Measurements from ENCODE around the gene DMBT1.
"Not testable (repeated sequence)": the region's sequence is repeated elsewhere in the genome, so short reads cannot be mapped to it uniquely, and the experiment has no call there.

Gene DMBT1

DNA sequence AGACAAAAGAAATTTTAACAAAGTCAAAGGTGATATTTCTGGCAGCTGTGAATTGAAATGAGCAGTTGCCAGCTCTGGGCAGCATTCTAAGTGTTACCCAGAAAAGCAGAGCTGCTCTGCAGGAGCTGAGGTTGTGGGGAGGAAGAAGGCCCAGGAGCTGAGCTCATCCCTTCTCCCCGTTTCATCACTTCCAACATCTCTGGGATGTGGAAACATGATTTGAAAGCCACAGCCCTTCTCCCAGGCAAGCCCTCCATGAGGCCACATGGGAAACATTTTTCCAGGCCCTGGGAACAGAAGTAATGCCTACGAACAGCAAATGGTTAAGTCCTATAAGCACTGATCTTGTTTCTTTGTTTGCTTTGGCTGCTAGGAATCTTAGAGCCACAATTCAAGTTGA lies 10.9 kb upstream of the DMBT1 start:
- no peak for DNase-seq

DNA sequence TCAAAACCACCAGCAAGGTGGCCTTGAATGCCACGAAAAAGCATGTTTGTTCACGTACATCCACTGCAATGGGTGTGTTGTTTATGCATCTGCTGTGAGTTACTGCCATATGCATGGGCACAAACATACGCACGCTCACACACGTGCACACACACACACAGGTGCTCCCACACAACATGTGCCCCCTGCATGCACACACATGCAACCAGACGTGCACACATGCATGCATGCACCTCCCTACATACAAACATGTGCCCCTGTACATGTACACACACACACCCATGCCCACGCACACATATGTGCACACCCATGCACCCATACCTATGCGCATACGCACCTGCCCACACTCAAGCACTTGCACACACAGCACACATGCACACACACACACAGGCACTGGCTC lies 10.1 kb upstream of the DMBT1 start:
- no peak for DNase-seq

DNA sequence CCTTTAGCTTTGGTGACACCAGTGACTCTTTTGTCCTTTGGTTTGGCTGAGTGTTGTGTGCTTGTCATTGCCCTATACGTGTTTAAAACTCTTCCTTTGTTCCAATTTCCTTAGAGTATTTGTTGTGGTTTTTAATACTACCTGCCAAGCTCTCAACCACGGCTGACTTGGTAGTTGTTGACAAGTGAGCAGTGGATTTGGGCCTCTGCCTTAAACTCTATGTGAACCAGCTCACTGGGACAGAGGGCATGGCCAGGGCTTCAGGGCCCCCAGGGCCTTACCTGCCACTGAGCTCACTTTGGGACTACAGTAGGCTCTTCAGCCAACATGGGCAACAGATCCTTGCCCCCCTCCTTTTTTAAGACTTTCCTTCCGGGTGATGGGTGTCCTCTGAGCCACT lies 9.6 kb upstream of the DMBT1 start:
- DNase-seq, result no peak

DNA sequence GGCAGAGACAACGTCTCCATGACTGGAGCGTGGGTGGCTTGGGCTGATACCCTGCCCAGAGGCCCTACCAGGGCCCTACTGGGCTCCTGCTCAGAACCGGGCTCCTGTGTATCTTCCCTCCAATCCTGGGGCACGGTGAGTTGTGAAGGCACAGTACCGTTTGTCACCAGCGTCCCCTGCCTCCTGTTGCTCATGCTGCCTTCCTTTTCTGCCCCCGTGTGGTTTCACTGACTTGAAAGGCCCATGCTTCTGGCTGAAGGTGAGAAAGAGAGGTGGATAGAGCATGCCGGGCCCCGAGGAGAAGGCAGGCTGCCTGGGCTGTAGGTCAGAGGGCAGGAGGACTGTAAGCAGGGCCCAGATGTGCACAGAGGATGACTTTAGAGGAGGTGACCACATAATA lies 9.1 kb upstream of the DMBT1 start:
- peak; percentile 62 for DNase-seq

DNA sequence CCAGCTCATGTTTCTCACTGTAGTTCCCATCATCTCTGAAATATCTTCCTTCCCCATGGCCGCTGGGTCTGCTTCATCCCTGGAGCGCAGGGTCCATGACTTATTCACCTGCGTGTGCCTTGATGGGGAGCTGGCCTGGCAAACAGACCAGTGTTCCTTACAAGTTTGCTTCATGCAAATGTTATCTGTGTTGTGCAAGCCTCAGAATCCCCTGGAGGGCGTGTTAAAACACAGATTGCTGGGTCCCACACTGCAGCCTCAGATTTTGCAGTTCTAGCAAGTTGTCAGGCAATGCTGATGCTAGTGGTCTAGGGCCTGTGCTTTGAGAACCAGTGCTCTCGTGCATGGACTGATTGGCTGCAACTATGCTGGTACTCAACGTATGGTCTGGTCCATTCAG lies 7.2 kb upstream of the DMBT1 start:
- DNase-seq, result no peak

DNA sequence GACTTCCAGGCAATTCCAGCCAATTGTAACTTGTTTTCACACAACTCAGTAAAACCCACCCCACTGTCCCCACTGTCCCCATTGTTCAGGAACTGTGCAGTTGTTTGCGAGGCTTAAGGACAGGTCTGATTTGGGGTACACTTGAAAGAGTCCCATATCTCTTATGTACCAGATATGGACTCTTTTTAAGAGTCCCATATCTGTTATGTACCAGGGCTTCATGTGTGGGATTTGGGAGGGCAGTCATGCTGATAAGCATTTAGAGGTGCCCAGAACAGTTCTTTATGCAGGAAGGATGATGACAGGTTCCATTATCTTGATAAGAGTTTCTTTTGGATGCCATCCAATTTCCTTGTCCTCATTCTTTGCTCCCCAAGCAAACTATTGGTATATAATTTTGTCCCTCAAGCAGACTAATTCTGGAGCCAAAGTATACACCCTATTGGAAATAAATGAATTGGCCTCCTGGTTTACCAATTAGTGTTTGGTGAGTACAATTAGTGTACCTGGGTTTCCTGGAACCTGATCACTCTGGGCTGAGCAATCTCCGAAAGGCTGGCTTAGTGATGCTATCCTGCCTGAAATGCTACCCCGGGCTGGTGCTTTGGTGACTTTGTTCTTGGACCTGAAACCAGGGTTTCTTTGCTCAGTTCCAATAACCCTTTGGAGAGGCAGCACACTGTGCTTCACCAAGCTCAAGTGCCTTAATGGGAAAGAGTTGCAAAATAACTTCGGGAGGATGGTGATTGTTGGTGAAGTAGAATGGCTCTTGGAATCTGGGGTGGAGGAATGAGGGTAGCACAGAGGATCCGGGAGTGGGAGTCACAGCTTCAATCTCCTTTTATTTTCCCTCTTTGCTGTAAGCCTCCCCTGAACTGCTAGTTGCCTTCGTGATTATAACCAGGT lies 6.2 kb upstream of the DMBT1 start:
- DNase-seq, result no peak

DNA sequence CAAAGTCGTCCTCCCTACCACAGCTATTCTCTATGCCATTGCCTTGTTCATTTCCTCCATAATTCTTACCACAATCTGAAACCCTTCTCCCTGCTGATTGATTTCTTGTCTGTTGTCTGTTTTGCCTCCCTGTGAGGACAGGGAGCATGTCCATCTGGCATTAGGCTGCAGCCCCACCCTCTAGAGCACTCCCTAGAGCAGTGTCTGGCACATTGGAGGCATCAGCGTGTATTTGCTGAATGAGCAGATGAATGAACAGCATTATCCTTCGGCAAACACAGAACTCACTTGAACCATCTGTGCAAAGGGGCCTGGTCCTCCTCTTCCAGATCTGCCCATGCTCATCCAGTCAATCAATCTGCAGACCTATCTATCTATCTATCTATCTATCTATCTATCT lies 5.1 kb upstream of the DMBT1 start:
- no peak for DNase-seq

DNA sequence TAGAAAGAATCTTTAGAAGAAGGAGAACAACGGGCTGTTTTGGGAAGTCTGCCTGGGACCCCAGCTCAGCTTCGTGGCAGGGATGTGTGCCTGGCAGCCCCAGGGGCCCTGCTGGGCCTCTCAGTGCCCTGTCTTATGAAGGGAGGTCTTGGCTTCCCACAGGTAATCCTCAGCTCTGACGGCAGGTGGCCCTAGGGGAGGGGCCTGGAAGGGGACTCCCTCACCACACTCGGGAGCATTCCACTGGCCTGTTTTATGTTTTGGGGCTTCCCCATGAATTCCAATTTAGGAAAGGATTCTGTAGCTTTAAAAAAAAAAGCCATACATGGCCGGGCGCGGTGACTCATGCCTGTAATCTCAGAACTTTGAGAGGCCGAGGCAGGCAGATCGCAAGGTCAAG lies 3.0 kb upstream of the DMBT1 start:
- no peak for DNase-seq

DNA sequence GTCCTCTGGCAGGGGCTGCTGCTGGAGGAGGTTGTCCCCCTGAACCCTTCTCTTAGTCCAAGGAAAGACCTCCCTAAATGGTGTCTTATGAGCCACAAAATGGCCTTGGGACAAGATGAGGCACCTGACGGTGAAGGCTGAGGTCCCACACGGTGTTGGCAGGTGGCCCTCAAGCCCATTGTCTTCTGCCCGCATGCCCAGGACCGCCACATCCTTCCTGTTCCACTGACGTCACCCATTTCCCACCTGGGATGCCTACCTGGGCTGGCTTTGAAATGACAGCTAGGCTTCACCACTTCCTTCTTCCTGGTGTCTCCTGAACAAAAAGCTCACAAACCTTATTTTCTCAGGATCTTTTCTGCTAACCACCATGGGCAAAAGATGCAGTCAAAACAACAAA lies 2.1 kb upstream of the DMBT1 start:
- DNase-seq, result no peak

DNA sequence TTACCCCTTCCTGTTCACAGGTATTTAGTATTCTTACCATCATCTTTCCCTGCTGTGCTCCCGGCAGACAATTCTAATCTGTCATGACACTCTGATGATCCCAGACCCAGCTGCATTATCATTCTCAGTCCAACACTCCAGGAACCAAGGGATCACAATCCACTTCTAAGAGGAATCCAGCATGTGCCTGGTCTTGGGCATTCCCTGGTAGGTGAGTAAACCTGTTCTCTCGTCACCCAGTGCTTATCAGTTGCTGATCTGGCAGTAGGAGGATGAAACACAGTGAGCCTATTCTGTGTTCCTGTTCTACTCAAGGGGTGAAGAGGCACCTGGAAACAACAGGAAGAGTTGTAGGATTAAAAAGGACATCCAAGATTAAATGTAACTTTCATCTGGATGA lies 1.3 kb upstream of the DMBT1 start:
- no peak for DNase-seq

DNA sequence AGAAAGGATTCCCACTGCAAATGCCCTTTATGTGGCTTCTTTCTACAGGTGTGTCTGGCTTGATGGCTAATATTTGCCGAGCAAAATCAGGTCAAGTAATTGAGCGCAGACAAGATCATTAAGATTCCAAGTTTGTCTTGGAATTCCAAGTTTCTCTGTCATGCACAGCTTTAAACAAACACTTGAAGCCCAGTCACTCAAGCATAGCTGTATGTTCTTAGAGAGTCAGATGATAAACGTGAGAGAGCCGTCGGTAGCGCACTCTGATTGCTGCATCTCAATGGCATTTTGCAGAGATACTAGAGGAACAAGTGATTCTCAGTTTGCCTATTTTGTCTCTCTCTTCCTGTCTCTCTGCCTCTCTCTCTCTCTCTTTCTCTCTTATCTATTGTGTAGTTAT lies 658 bp downstream of the DMBT1 start:
- no peak for DNase-seq

DNA sequence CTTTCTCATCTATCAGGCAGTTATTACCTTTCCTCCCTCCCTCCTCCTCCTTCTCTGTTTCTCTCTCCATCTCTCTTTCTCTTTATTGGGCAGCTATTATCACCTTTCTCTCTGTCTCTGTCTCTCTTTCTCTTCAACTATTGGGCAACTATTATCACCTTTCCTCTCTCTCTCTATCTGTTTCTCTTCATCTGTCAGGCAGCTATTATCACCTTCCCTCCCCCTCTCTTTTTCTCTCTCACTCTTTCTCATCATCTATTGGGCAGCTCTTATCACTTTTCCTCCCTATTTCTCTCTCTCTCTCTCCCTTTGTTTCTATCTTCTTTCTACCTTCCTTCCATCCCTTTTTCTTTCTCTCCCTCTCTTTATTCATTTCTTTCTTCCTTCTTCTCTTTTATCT lies 1.2 kb downstream of the DMBT1 start:
- no peak for DNase-seq

DNA sequence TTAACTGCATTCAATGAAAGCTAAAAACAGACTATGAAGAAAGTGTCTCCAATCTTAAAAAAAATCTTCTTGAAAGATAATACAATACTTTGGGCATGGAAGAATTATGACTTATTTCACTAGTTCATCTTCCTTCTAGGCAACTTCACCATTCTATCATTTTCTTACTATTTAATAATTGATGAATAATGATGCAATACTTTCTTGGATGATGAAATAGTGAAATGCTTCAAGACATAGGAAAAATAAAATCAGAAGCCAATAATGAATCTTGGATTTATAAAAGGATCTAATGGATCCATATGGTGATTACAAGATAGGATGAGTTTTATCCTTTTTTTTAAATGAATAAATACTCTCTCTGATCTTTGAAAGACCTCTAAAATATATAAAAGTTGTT lies 4.4 kb downstream of the DMBT1 start:
- DNase-seq, result no peak

DNA sequence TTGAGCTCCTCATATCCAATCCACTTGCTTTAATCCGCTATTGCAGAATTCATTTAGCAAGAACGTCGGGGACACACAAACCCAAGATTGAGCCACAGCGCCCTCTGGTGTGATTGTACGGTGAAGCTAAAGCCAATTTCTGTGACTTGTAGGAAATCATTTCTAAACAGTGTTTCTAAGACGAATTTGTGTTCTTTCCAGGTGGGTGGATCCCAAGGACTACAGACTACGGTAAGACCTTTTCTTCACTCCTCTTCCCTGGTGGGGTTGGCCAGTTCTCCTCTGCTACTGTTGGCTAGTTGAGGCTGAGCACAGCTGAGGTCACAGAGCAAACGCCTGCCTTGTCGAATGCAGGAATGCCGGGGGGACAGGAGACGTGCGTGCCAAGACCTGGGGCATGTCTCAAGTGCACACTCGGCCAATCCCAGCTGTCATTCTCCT lies 5.2 kb downstream of the DMBT1 start:
- DNase-seq, result peak; percentile 69

DNA sequence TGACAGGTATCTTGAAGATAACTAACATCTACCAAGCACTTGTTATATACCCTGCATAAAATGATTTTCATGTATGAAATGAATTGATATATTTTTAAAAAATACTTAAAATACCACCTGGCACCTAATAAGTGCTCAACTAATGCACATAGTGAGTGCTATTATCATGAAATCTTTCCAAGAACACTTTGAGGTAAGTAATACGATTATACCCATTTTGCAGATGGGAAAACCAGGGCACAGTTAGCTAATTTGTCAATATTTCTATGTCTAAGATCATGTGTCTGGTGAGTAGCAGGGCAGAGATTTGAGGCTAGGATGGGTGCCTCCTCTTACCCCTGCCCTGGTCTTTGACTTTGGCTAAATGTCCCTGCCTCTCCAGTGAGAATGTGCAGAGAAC lies 6.1 kb downstream of the DMBT1 start:
- DNase-seq, result no peak

DNA sequence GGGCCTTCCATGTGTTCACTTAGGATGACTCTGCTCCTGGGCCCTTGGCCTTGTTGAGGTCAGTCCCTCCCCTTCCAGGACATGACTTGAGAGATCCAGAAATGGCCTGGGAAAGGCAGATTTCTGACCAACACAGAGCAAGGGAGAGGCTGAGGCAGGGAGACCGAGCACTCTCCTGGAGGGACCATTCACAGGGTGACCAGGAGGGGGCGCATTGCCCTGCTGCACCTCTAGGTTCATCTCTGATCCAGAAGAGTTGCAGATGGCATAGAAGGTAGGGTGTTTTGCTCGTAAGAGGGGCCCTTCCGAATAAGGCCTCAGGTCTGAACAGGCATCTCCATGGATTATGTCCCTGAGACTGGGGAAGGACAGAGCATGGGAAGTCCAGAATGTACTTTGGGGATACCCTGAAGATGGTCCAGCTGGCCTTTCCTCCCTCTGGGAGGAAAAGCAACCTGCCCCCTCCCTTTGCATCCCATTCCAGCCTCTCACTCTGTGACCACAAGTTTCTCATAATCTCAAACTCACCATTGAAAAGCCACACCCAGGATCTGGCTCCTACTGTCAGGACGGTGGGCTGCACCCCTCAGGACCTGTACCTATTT lies 6.6 kb downstream of the DMBT1 start:
- no peak for DNase-seq

DNA sequence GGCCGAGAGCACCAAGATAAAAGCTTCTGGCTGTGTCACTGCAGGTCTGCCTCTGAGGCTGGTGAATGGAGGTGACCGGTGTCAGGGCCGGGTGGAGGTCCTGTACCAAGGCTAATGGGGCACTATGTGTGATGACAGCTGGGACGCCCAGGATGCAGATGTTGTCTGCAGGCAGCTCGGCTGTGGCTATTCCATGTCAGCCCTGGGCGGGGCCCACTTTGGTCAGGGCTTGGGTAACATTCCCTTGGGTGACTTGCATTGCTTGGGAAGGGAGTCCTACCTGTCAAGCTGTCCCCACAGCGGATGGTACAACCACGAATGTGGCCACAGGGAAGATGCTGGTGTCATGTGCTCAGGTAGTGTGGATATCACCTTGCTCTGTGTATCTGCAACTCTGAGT lies 8.0 kb downstream of the DMBT1 start:
- no peak for DNase-seq

DNA sequence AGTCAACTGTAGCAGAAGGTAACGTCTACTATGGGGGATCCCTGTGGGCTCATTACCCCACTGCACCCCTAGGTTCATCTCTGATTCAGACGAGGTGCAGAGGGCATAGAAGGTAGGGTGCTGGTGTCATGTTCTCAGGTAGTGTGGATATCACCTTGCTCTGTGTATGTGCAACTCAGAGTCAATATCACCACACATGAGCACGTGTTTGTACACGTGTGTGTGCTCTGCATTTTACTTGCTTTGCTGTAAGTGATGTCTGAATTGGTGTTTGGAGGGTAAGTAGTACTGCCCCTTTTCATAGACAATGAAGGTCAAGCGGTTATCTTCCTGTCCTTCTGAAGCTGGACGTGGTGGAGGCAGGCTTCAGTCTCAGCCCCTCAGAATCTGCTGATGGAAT lies 10.4 kb downstream of the DMBT1 start:
- no peak for DNase-seq

DNA sequence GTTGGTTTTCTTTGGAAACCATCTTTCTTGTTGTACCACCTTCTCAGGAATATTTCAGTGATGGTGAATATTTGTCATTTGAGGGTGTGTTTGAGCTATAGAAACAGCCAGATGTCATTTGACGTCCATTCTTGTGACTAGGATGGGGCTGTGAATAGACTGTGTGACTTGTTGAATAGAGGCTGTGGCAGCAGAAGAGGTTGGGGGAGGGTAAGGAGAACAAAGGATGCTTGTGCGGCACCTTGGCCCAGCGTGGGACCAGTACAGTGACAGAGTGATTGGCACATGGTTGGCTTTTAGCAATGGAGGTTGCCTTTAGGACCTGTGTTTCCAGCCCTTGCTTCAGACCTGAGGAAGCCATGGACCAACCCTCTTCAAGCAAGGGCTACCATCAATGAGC lies 11.3 kb downstream of the DMBT1 start:
- no peak for DNase-seq

DNA sequence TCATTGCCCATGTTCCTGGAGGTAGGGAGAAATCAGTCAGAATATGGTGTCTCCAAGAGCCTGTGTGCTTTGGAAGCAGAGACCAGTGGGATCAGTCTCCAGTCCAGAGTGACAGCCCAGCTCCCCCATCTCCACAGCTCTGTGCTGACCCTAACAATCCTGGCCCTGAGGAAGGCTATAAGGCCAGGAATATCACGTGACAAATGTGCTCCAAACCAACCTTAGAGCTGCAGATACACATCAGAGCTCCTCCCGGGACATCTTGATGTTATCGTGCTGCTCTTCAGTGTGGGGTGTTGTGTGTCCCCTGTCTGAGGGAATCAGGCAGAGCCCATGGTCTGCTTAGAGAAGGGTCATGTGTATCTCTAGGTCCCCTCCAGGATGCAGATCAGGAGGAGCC lies 15.2 kb downstream of the DMBT1 start:
- no peak for DNase-seq

DNA sequence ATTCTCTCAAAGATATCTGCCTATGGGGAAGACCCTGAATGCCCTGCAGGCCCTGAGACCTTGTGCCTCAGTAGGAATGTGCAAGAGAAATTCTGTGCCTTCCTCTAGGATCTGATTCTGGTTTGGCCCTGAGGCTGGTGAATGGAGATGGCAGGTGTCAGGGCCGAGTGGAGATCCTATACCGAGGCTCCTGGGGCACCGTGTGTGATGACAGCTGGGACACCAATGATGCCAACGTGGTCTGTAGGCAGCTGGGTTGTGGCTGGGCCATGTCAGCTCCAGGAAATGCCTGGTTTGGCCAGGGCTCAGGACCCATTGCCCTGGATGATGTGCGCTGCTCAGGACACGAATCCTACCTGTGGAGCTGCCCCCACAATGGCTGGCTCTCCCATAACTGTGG lies 15.7 kb downstream of the DMBT1 start:
- no peak for DNase-seq

DNA sequence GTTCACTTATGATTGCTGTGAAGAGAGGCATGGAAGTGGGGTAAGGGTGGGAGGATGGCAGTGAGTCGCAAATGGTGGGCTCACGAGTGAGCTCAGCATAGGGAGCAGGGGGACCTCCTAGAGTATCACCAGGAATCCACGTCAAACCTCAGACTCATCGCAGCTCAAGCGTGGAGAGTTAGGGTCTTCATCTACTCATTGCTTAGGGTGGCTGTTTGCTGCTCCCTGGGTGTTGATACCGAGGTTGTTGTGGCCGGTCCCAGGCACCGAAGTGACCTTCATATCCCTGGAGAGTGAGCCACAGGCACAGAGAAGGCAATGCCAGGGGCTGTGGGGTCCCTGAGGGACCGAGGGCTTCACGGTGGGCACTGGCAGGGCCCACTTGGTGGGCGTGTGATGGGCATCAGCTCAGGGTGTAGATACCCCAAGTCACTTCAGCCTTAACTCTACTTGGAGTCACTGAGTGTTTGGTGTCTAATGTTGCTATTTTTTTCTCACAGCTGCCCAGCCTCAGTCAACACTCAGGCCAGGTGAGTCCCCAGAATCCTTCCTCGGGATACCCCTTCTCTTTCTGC lies 16.8 kb downstream of the DMBT1 start:
- no peak for DNase-seq

DNA sequence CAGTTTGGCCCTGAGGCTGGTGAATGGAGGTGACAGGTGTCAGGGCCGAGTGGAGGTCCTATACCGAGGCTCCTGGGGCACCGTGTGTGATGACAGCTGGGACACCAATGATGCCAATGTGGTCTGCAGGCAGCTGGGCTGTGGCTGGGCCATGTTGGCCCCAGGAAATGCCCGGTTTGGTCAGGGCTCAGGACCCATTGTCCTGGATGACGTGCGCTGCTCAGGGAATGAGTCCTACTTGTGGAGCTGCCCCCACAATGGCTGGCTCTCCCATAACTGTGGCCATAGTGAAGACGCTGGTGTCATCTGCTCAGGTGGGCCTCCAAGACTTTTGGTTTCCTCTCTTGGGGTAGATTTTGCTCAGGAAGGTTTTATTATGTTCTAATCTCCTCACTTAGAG lies 25.5 kb downstream of the DMBT1 start:
- not testable (repeated sequence) for DNase-seq

DNA sequence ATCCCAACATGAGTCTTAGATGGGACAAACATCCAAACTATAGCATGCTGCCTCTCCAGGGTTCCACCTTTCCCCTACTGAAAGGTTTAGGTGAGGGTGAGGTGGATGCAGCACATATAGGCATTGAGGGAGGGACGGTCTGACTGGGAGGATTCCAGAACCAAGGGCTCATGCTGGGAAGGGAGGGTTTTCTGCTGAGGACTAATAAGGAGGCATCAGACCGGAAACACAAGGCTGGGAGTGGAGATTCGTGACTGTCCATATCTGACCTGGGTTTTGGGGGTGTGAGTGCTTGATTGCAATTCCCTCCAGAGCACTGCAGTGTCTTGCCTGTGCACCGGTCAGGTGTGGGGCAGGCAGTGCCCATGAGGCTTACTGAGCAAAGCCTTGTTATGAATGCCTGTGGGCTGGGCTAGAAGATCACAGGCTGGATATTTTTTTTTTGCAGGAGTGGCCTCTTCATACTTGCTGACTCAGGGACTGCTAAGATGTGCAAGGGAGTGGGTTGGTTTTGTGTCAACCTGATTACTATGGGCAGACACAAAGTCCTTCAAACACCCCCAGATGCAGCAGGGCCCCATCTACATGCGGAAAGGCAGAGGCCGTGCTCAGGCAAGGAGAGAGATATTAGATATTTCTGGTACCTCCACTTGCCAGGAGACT lies 26.7 kb downstream of the DMBT1 start:
- no peak for DNase-seq

All from stimulated activated CD4-positive, alpha-beta T cell treated with anti-CD3 and anti-CD28 coated beads, Interleukin-1b, Interleukin-23, amount 100 ng/mL, for 48 hours (primary cell).